GM21717 (cell line): ENCODE measurements around the gene FGGY.

Experiments used
- ATAC-seq: cut with Tn5 transposase; IDR thresholded peaks from one replicate; pipeline ENCODE4 v1.9.1; 2021; ENCODE audit warnings: mild to moderate bottlenecking, moderate library complexity; ENCODE audit not compliant: unreplicated experiment

The FGGY gene

DNA sequence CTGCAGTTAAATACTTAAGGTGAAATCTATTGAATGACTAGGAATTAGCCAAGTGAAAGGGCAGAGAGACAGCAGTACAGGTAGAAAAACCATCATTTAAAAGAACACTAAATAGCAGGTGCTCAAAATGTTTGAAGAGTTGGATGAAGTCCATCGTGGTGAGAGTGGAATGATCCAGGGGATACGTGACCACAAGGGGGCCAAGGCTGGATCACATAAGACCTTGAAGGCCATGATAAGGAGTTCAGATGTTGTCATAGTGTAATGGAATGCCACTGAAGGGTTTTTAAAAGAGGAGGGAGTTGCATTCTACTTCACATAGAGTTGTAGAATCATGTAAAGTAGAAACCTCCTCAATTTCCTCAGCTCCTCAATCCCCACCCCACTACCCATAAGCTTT, 483.1 kb downstream of the FGGY start:
- no peak for ATAC-seq

GRCh38 chr1:59788825-59789224, 491.9 kb downstream of the FGGY start:
- no peak for ATAC-seq

GRCh38 chr1:59798600-59798999, 501.7 kb downstream of the FGGY start:
- no peak for ATAC-seq

- ATAC-seq, result no peak
Observed at GRCh38 chr1:59803458-59804038, 506.7 kb downstream of the FGGY start.

GRCh38 chr1:59804301-59804700, 507.4 kb downstream of the FGGY start:
- no peak for ATAC-seq

- ATAC-seq, result no peak
Observed at GRCh38 chr1:59805554-59805953, 508.7 kb downstream of the FGGY start.
